IMR-90 (cell line): ENCODE data around the gene BTRC. TPM values are rescaled to one million over a fixed set of nuclear protein-coding genes. Genes with fewer than 3 reads are reported as not detected.

Source experiments
- ATAC-seq: fragments of 200-7000 bp; cut with Tn5 transposase; 2 replicates; pipeline ENCODE4 v1.9.1; 2020; ENCODE audit warnings: low read depth, mild to moderate bottlenecking, moderate library complexity
- BruUV-seq: library from RNA; stranded (reverse); fragments of 400-500 nt; replicated peaks from 2 replicates; lab custom pipeline; 2021; lab: Mats Ljungman, UMichigan
- CTCF ChIA-PET: fragments of 300-600 bp; formaldehyde crosslinking; extraction: SDS; loops from one replicate; lab custom pipeline; 2021; ENCODE audit warnings: antibody characterized with exemption; lab: Yijun Ruan, JAX
- POLR2A ChIA-PET: fragments of 300-600 bp; sonication (Branson Sonifier 250); formaldehyde crosslinking; loops from one replicate; lab custom pipeline; 2022; ENCODE audit warnings: antibody characterized with exemption; ENCODE audit not compliant: unreplicated experiment; lab: Charles Lee
- DNase-seq: peaks from one replicate; pipeline ENCODE4 v3.0.0; 2013
- H2AFZ ChIP-seq: replicated peaks from 2 replicates; pipeline ENCODE3; 2013; ENCODE audit warnings: low read length, mild to moderate bottlenecking; ENCODE audit not compliant: poor library complexity
- H2AK5ac ChIP-seq: 2 replicates; pipeline ENCODE4 v1.6.1; 2013; ENCODE audit warnings: low read depth, low read length, inconsistent platforms
- H2AK9ac ChIP-seq: replicated peaks from 2 replicates; pipeline ENCODE3; 2013; ENCODE audit warnings: mild to moderate bottlenecking, low read depth, low read length, moderate library complexity; ENCODE audit not compliant: poor library complexity
- H2BK120ac ChIP-seq: 2 replicates; pipeline ENCODE4 v1.6.1; 2013; ENCODE audit warnings: low read depth, low read length, inconsistent platforms
- H2BK15ac ChIP-seq: 3 replicates; pipeline ENCODE4 v1.6.1; 2013; ENCODE audit warnings: low read depth, low read length, inconsistent platforms
- H2BK20ac ChIP-seq: 2 replicates; pipeline ENCODE4 v1.6.1; 2013; ENCODE audit warnings: low read depth, mild to moderate bottlenecking, inconsistent platforms, low read length, moderate library complexity
- H2BK5ac ChIP-seq: 2 replicates; pipeline ENCODE4 v1.6.1; 2013; ENCODE audit warnings: mild to moderate bottlenecking, low read depth, low read length, inconsistent platforms; ENCODE audit not compliant: poor library complexity, severe bottlenecking
- H3K14ac ChIP-seq: replicated peaks from 2 replicates; pipeline ENCODE4 v1.6.1; 2013; ENCODE audit warnings: low read depth, low read length, inconsistent platforms
- H3K18ac ChIP-seq: 2 replicates; pipeline ENCODE4 v1.6.1; 2013; ENCODE audit warnings: low read depth, low read length, control low read depth
- H3K23ac ChIP-seq: 2 replicates; pipeline ENCODE4 v1.6.1; 2013; ENCODE audit warnings: low read depth, low read length, inconsistent platforms
- H3K27ac ChIP-seq: 2 replicates; pipeline ENCODE4 v1.5.1; 2013; ENCODE audit warnings: mild to moderate bottlenecking, control low read depth, low read length; ENCODE audit not compliant: insufficient read depth
- H3K27me3 ChIP-seq: 2 replicates; pipeline ENCODE4 v1.6.1; 2013; ENCODE audit warnings: low read length; ENCODE audit not compliant: control insufficient read depth, insufficient read depth
- H3K36me3 ChIP-seq: 2 replicates; pipeline ENCODE4 v1.6.1; 2013; ENCODE audit warnings: low read length, mixed read lengths; ENCODE audit not compliant: control insufficient read depth, insufficient read depth
- H3K4ac ChIP-seq: 2 replicates; pipeline ENCODE4 v1.6.1; 2013; ENCODE audit warnings: low read depth, low read length, inconsistent platforms
- H3K4me1 ChIP-seq: 2 replicates; pipeline ENCODE4 v1.6.1; 2013; ENCODE audit warnings: low read length, mixed read lengths; ENCODE audit not compliant: control insufficient read depth, insufficient read depth
- H3K4me2 ChIP-seq: 2 replicates; pipeline ENCODE4 v1.6.1; 2013; ENCODE audit warnings: low read depth, mild to moderate bottlenecking, control low read depth, low read length, moderate library complexity
- H3K4me3 ChIP-seq: 2 replicates; pipeline ENCODE4 v1.5.1; 2013; ENCODE audit warnings: low read depth, mild to moderate bottlenecking, control low read depth, low read length, moderate library complexity; ENCODE audit not compliant: insufficient read depth
- H3K56ac ChIP-seq: 2 replicates; pipeline ENCODE4 v1.6.1; 2013; ENCODE audit warnings: low read length, inconsistent platforms; ENCODE audit not compliant: insufficient read depth; ENCODE audit errors: extremely low read depth
- H3K79me1 ChIP-seq, 2 experiments: 2 replicates each; pipeline ENCODE4 v1.6.1; 2013; ENCODE audit warnings: low read length in 2 of 2, inconsistent platforms in 1 of 2, low read depth in 1 of 2
- H3K9ac ChIP-seq: 2 replicates; pipeline ENCODE4 v1.6.1; 2013; ENCODE audit warnings: low read depth, low read length, control low read depth
- H3K9me1 ChIP-seq: 2 replicates; pipeline ENCODE4 v1.6.1; 2013; ENCODE audit warnings: low read length, inconsistent platforms; ENCODE audit not compliant: insufficient read depth
- H3K9me3 ChIP-seq: 2 replicates; pipeline ENCODE4 v1.6.1; 2013; ENCODE audit warnings: low read length; ENCODE audit not compliant: control insufficient read depth, insufficient read depth
- H4K20me1 ChIP-seq: 2 replicates; pipeline ENCODE4 v1.6.1; 2013; ENCODE audit warnings: low read length, inconsistent platforms; ENCODE audit not compliant: insufficient read depth
- H4K5ac ChIP-seq: 2 replicates; pipeline ENCODE4 v1.6.1; 2013; ENCODE audit warnings: mild to moderate bottlenecking, low read depth, low read length, control low read depth
- H4K8ac ChIP-seq, 2 experiments: 2 replicates each; pipeline ENCODE4 v1.6.1; 2013; ENCODE audit warnings: low read depth in 2 of 2, low read length in 2 of 2, control low read depth in 1 of 2, inconsistent platforms in 1 of 2
- H4K91ac ChIP-seq: 2 replicates; pipeline ENCODE4 v1.6.1; 2013; ENCODE audit warnings: low read depth, low read length, inconsistent platforms; ENCODE audit not compliant: insufficient read depth
- BHLHE40 ChIP-seq: fragments of 150-350 bp; IDR thresholded peaks from 2 replicates; pipeline ENCODE4 v1.6.1; 2016; ENCODE audit warnings: mild to moderate bottlenecking, low read depth, low read length
- CEBPB ChIP-seq: IDR thresholded peaks from 2 replicates; pipeline ENCODE4 v1.6.1; 2012; ENCODE audit warnings: low read depth, low read length, improper control_type of control experiment
- CHD1 ChIP-seq: IDR thresholded peaks from 2 replicates; pipeline ENCODE4 v1.6.1; 2012; ENCODE audit warnings: low read depth, low read length, improper control_type of control experiment
- FOS ChIP-seq: fragments of 150-350 bp; IDR thresholded peaks from 2 replicates; pipeline ENCODE4 v1.6.1; 2016; ENCODE audit warnings: low read depth, low read length
- MAFK ChIP-seq: IDR thresholded peaks from 2 replicates; pipeline ENCODE4 v1.6.1; 2012; ENCODE audit warnings: low read depth, low read length, improper control_type of control experiment
- MAZ ChIP-seq: IDR thresholded peaks from 2 replicates; pipeline ENCODE4 v1.6.1; 2012; ENCODE audit warnings: low read depth, mild to moderate bottlenecking, low read length, improper control_type of control experiment, moderate library complexity, borderline replicate concordance
- MXI1 ChIP-seq: IDR thresholded peaks from 2 replicates; pipeline ENCODE4 v1.6.1; 2012; ENCODE audit warnings: low read depth, mild to moderate bottlenecking, low read length, moderate library complexity, borderline replicate concordance
- NFE2L2 ChIP-seq: fragments of 150-350 bp; IDR thresholded peaks from 2 replicates; pipeline ENCODE4 v1.6.1; 2016; ENCODE audit warnings: low read depth, mild to moderate bottlenecking, low read length
- POLR2A ChIP-seq: IDR thresholded peaks from 2 replicates; pipeline ENCODE4 v1.6.1; 2012; ENCODE audit warnings: mild to moderate bottlenecking, low read depth, low read length
- RAD21 ChIP-seq: IDR thresholded peaks from 2 replicates; pipeline ENCODE4 v1.6.1; 2012; ENCODE audit warnings: low read length, improper control_type of control experiment
- RCOR1 ChIP-seq: IDR thresholded peaks from 2 replicates; pipeline ENCODE4 v1.6.1; 2012; ENCODE audit warnings: mild to moderate bottlenecking, low read length, improper control_type of control experiment; ENCODE audit not compliant: insufficient replicate concordance
- RFX5 ChIP-seq: IDR thresholded peaks from 2 replicates; pipeline ENCODE4 v1.8.0; 2012; ENCODE audit warnings: low read depth, mild to moderate bottlenecking, low read length, moderate library complexity
- SMC3 ChIP-seq: fragments of 150-350 bp; IDR thresholded peaks from 2 replicates; pipeline ENCODE4 v1.6.1; 2016; ENCODE audit warnings: low read depth, mild to moderate bottlenecking, antibody characterized with exemption, low read length, moderate library complexity
- WGBS, 2 experiments: methylation state at CpG; one replicate each; pipeline versions ENCODE4 v1.1.5 to v1.1.7; 2013; ENCODE audit warnings: missing lambda C conversion rate in 2 of 2; ENCODE audit not compliant: insufficient read length in 1 of 2; ENCODE audit errors: extremely low coverage in 2 of 2; 5-methylcytosine and 5-hydroxymethylcytosine counted together
- dilution Hi-C: fragments of 300-500 bp; cut with HindIII; formaldehyde crosslinking; loops from one replicate; pipeline ENCODE4 v1.14.3; 2018; ENCODE audit warnings: low sequenced_read_pairs; ENCODE audit not compliant: unreplicated experiment
- in situ Hi-C: fragments of 300-500 bp; cut with MboI; formaldehyde crosslinking; loops from 3 replicates; pipeline ENCODE4 v1.14.3; 2019; ENCODE audit warnings: low sequenced_read_pairs, inconsistent platforms, mixed read lengths
- intact Hi-C: fragments of 100-400 bp; cut with micrococcal nuclease; formaldehyde crosslinking; loops from 2 replicates; pipeline ENCODE4 v1.10.0; 2022
- polyA plus RNA-seq, 3 experiments: library from polyadenylated mRNA; depleted of rRNA; stranded (reverse); fragments of >200 nt; gene quantifications; 2 replicates each; pipeline ENCODE4 v1.2.3, GENCODE V29; 2012; ENCODE audit warnings: low replicate concordance in 1 of 3
- total RNA-seq: library from RNA; depleted of rRNA; stranded (reverse); fragments of >200 nt; gene quantifications from 2 replicates; pipeline ENCODE4 v1.2.3, GENCODE V29; 2012
- TF ChIP-seq, protein P1 (sequence below): fragments of 150-350 bp; IDR thresholded peaks from 2 replicates; pipeline ENCODE4 v1.6.1; 2017; ENCODE audit warnings: mild to moderate bottlenecking, antibody characterized with exemption, low read length, low read depth
- TF ChIP-seq, protein P2 (sequence below): fragments of 150-350 bp; IDR thresholded peaks from 2 replicates; pipeline ENCODE4 v1.6.1; 2016; ENCODE audit warnings: low read depth, mild to moderate bottlenecking, low read length, moderate library complexity, borderline replicate concordance
- TF ChIP-seq, protein P3 (sequence below): conservative IDR thresholded peaks from 2 replicates; pipeline ENCODE4 v1.5.1; 2012; ENCODE audit warnings: mild to moderate bottlenecking, low read depth, low read length, improper control_type of control experiment

Gene BTRC
- total and polyA plus RNA-seq, 2 of the 4 experiments (the other 2 are of a cell fraction): 7.7 to 8.4 TPM

DNA sequence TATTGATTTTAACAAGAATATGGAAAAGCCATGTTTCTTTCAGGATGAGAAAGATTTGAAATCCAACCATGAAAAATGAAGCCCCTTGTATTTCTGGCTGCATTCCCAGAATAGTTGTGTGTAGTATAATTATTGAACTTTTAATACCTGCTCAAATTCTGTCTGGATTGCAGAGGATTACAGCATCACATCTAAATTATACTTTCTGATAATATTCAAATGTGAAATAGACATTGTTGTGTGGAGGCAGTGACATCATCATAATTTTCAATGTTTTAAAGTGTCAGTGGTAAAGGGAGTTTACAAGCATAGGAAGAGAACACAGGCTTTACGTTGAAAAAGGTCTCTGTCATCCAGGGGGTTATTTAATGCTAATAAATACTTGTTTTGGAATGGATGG is 140.7 kb downstream of the BTRC start:
- CTCF ChIA-PET: interaction anchor here (1.0 to 1.7 kb wide), 2 partner anchors 27 to 28 kb away, joined by 4 read pairs; no protein-coding TSS in a partner anchor
- DNase-seq: no peak
- no peaks in the 10 kb centered on the region for H3K9me1 ChIP-seq
- no peak overlapping the region for H3K56ac ChIP-seq
- TF ChIP-seq CEBPB: no peak
- TF ChIP-seq BHLHE40: no peak
- TF ChIP-seq, protein P1, sequence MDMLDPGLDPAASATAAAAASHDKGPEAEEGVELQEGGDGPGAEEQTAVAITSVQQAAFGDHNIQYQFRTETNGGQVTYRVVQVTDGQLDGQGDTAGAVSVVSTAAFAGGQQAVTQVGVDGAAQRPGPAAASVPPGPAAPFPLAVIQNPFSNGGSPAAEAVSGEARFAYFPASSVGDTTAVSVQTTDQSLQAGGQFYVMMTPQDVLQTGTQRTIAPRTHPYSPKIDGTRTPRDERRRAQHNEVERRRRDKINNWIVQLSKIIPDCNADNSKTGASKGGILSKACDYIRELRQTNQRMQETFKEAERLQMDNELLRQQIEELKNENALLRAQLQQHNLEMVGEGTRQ: no peak
- TF ChIP-seq NFE2L2: no peak
- TF ChIP-seq MAFK: no peak
- TF ChIP-seq SMC3: no peak
- no peak for TF ChIP-seq MXI1
- no peak for TF ChIP-seq POLR2A
- no peak for TF ChIP-seq RFX5
- no peak for TF ChIP-seq MAZ
- TF ChIP-seq RAD21: no peak
- no peak for TF ChIP-seq CHD1
- TF ChIP-seq, protein P2, sequence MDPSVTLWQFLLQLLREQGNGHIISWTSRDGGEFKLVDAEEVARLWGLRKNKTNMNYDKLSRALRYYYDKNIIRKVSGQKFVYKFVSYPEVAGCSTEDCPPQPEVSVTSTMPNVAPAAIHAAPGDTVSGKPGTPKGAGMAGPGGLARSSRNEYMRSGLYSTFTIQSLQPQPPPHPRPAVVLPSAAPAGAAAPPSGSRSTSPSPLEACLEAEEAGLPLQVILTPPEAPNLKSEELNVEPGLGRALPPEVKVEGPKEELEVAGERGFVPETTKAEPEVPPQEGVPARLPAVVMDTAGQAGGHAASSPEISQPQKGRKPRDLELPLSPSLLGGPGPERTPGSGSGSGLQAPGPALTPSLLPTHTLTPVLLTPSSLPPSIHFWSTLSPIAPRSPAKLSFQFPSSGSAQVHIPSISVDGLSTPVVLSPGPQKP: no peak
- no peak for TF ChIP-seq FOS
- TF ChIP-seq RCOR1: no peak
- TF ChIP-seq, protein P3, sequence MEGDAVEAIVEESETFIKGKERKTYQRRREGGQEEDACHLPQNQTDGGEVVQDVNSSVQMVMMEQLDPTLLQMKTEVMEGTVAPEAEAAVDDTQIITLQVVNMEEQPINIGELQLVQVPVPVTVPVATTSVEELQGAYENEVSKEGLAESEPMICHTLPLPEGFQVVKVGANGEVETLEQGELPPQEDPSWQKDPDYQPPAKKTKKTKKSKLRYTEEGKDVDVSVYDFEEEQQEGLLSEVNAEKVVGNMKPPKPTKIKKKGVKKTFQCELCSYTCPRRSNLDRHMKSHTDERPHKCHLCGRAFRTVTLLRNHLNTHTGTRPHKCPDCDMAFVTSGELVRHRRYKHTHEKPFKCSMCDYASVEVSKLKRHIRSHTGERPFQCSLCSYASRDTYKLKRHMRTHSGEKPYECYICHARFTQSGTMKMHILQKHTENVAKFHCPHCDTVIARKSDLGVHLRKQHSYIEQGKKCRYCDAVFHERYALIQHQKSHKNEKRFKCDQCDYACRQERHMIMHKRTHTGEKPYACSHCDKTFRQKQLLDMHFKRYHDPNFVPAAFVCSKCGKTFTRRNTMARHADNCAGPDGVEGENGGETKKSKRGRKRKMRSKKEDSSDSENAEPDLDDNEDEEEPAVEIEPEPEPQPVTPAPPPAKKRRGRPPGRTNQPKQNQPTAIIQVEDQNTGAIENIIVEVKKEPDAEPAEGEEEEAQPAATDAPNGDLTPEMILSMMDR: no peak
- no peaks in the 10 kb centered on the region for H3K36me3 ChIP-seq
- WGBS, 2 experiments: no CpG with 5 or more reads among the region's 1 CpG
- in situ Hi-C loops: no loop called here
- H3K9me3 ChIP-seq: no peaks in the 10 kb centered on the region
- no peak overlapping the region for H3K14ac ChIP-seq
- H3K4ac ChIP-seq: no peak overlapping the region
- no peak overlapping the region for H2AK9ac ChIP-seq
- H3K27me3 ChIP-seq: no peaks in the 10 kb centered on the region
- H2BK120ac ChIP-seq: no peak overlapping the region
- no peaks in the 10 kb centered on the region; the same call in 1 of the 2 replicates for H4K20me1 ChIP-seq
- no peaks in the 10 kb centered on the region for H3K4me1 ChIP-seq
- H3K18ac ChIP-seq: no peak overlapping the region
- ATAC-seq: no peak
- dilution Hi-C loops: no loop called here
- H2AFZ ChIP-seq: no peak overlapping the region
- no peak overlapping the region for H3K4me3 ChIP-seq
- no peak overlapping the region for H3K4me2 ChIP-seq
- POLR2A ChIA-PET: no interaction called here
- H3K79me1 ChIP-seq: no peaks in the 10 kb centered on the region; a peak in 1 of 4 replicates
- H2BK5ac ChIP-seq: no peak overlapping the region
- H3K23ac ChIP-seq: no peak overlapping the region
- no TSS peak for BruUV-seq
- H4K8ac ChIP-seq: no peak overlapping the region
- intact Hi-C loops: loop anchor here (5.0 kb wide), 1 partner anchor 48 kb away; no protein-coding TSS in a partner anchor
- no peak overlapping the region for H2AK5ac ChIP-seq
- H3K27ac ChIP-seq: no peak overlapping the region
- H2BK20ac ChIP-seq: no peak overlapping the region
- H4K5ac ChIP-seq: no peak overlapping the region
- H2BK15ac ChIP-seq: no peak overlapping the region
- no peak overlapping the region for H3K9ac ChIP-seq
- H4K91ac ChIP-seq: no peak overlapping the region
